Neutrophil (primary cell): Measurements from ENCODE around the gene OR5P2.
"Not testable (repeated sequence)": the region's sequence is repeated elsewhere in the genome, so short reads cannot be mapped to it uniquely, and the experiment has no call there.

Source experiments
- H3K27ac ChIP-seq: fragments of 200-600 bp; sonication (generic); 2 replicates; pipeline ENCODE4 v1.5.1; 2016; ENCODE audit warnings: mild to moderate bottlenecking, moderate library complexity
- H3K27me3 ChIP-seq: fragments of 200-600 bp; sonication (generic); 2 replicates; pipeline ENCODE4 v1.6.0; 2016; ENCODE audit warnings: mild to moderate bottlenecking
- H3K36me3 ChIP-seq: fragments of 200-600 bp; sonication (generic); 2 replicates; pipeline ENCODE4 v1.5.1; 2017
- H3K4me1 ChIP-seq, 2 experiments: fragments of 200-600 bp in 1 of 2; sonication (generic) in 1 of 2; 1 replicate in 1 of 2; 2 replicates in 1 of 2; pipeline versions ENCODE4 v1.5.1 to v1.6.1; 2013 to 2016; ENCODE audit warnings: low read depth in 1 of 2, low read length in 1 of 2, mild to moderate bottlenecking in 1 of 2, moderate library complexity in 1 of 2; ENCODE audit not compliant: control insufficient read depth in 1 of 2, insufficient read depth in 1 of 2
- H3K4me3 ChIP-seq, 2 experiments: fragments of 200-600 bp in 1 of 2; sonication (generic) in 1 of 2; 1 replicate in 1 of 2; 2 replicates in 1 of 2; pipeline ENCODE4 v1.5.1; 2013 to 2016; ENCODE audit warnings: low read depth in 1 of 2, low read length in 1 of 2, mild to moderate bottlenecking in 1 of 2, moderate library complexity in 1 of 2
- H3K9me3 ChIP-seq: fragments of 200-600 bp; sonication (generic); 2 replicates; pipeline ENCODE4 v1.5.1; 2016
- TF ChIP-seq, protein P1 (sequence below): fragments of 200-600 bp; sonication (generic); IDR thresholded peaks from 2 replicates; pipeline ENCODE4 v1.5.1; 2016; ENCODE audit warnings: antibody characterized with exemption

The OR5P2 gene

DNA sequence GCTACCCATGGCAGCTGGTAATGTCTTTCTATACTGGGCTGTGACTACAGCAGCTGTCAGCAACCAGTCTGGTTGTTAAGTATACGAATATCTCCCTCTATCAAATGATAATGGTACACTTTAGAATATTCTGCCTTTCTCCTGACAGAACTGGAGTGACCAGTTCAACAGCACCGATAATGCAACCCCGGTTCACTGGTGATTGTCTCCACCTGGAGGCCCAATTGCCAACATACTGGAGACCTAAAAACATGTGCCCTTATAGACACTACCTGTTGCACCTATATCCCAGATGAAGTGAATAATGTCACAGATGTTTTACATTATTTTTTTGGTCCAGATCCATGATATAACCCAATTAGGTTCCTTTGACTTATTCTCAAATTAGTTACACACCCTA lies 21.1 kb downstream of the OR5P2 start:
- TF ChIP-seq, protein P1, sequence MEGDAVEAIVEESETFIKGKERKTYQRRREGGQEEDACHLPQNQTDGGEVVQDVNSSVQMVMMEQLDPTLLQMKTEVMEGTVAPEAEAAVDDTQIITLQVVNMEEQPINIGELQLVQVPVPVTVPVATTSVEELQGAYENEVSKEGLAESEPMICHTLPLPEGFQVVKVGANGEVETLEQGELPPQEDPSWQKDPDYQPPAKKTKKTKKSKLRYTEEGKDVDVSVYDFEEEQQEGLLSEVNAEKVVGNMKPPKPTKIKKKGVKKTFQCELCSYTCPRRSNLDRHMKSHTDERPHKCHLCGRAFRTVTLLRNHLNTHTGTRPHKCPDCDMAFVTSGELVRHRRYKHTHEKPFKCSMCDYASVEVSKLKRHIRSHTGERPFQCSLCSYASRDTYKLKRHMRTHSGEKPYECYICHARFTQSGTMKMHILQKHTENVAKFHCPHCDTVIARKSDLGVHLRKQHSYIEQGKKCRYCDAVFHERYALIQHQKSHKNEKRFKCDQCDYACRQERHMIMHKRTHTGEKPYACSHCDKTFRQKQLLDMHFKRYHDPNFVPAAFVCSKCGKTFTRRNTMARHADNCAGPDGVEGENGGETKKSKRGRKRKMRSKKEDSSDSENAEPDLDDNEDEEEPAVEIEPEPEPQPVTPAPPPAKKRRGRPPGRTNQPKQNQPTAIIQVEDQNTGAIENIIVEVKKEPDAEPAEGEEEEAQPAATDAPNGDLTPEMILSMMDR = no peak
- H3K36me3 ChIP-seq = no peaks in the 10 kb centered on the region
- no peak overlapping the region for H3K27ac ChIP-seq
- no peaks in the 10 kb centered on the region for H3K9me3 ChIP-seq
- H3K4me3 ChIP-seq = no peak overlapping the region
- H3K27me3 ChIP-seq = no peaks in the 10 kb centered on the region
- H3K4me1 ChIP-seq = no peaks in the 10 kb centered on the region

- H3K36me3 ChIP-seq, H3K9me3 ChIP-seq, H3K4me1 ChIP-seq, H3K27ac ChIP-seq, H3K4me3 ChIP-seq, H3K27me3 ChIP-seq: not testable (repeated sequence)
These were observed 32.4 kb downstream of the OR5P2 start for GRCh38 chr11:7764301-7764700.

DNA sequence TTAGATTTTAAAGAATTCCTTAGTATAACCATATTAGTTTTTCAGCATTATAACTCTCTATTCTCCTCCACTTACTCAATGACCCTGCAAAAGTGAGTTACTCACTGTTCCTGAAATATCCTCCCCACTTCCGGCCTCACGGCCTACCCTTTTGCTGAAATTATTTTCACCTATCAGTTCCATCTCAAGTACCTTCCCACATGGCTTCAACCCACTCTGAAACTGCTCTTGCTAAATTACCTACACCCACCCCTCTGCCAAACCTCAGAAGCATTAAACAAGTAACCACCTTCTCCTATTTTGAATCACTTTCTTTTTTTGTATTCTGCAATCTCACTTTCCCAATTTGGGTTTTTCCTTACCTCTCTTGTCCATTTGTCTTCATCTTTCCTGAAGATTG lies 37.7 kb downstream of the OR5P2 start:
- Histone ChIP-seq H3K4me3 (no peak overlapping the region), H3K4me1 (no peaks in the 10 kb centered on the region), H3K27ac (no peak overlapping the region), H3K36me3 (no peaks in the 10 kb centered on the region), H3K9me3 (no peaks in the 10 kb centered on the region), H3K27me3 (no peaks in the 10 kb centered on the region)
- TF ChIP-seq, protein P1 = no peak

GRCh38 chr11:7749456-7749855 lies 47.3 kb downstream of the OR5P2 start:
- no peaks in the 10 kb centered on the region for H3K4me1 ChIP-seq
- H3K27ac ChIP-seq = no peak overlapping the region
- no peaks in the 10 kb centered on the region for H3K36me3 ChIP-seq
- no peaks in the 10 kb centered on the region for H3K27me3 ChIP-seq
- no peaks in the 10 kb centered on the region for H3K9me3 ChIP-seq
- H3K4me3 ChIP-seq = no peak overlapping the region
- TF ChIP-seq, protein P1 = no peak
